Fibroblast of villous mesenchyme (primary cell): ENCODE results near the gene GMIP. TPM values are rescaled to one million over a fixed set of nuclear protein-coding genes. Genes with fewer than 3 reads are reported as not detected.

Source experiments
- DNase-seq: peaks from one replicate; pipeline ENCODE4 v3.0.0-alpha.2; 2010; ENCODE audit warnings: low read depth
- H3K4me3 ChIP-seq: 2 replicates; pipeline ENCODE4 v1.5.1; 2011; ENCODE audit warnings: low read depth, mild to moderate bottlenecking, low read length
- CTCF ChIP-seq: IDR thresholded peaks from 2 replicates; pipeline ENCODE4 v1.5.1; 2012; ENCODE audit warnings: low read depth, mild to moderate bottlenecking, low read length; ENCODE audit not compliant: insufficient read depth
- total RNA-seq: library from RNA; depleted of rRNA; stranded (reverse); fragments of >200 nt; gene quantifications from 2 replicates; pipeline ENCODE4 v1.2.3, GENCODE V29; 2012

The GMIP gene
- total RNA-seq, 1 donor, result 5.6 TPM

DNA sequence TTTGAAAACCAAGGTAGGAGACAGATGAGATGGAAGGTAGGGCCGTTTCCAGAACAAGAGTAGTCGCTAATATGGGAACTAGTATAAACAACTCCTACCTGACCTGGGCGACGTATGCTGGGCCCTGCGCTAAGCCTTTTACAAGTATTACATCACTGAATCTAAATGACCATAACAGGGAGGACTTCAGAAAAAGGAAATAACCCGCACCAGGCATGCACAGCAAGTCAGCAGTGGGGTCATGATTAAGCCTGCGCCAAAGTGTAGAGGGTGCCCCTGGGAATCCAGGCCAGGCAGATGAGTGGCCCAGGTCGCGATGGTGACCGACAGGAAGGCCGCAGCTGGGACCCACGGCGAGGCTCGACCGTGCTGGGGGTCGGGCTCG lies 19.4 kb upstream of the GMIP start:
- TF ChIP-seq CTCF, result no peak
- H3K4me3 ChIP-seq, result peak overlapping the region; percentile 97
- no peak for DNase-seq

GRCh38 chr19:19662344-19662743 lies 18.9 kb upstream of the GMIP start:
- no peak for TF ChIP-seq CTCF
- DNase-seq, result no peak
- peak overlapping the region; percentile 97 for H3K4me3 ChIP-seq

DNA sequence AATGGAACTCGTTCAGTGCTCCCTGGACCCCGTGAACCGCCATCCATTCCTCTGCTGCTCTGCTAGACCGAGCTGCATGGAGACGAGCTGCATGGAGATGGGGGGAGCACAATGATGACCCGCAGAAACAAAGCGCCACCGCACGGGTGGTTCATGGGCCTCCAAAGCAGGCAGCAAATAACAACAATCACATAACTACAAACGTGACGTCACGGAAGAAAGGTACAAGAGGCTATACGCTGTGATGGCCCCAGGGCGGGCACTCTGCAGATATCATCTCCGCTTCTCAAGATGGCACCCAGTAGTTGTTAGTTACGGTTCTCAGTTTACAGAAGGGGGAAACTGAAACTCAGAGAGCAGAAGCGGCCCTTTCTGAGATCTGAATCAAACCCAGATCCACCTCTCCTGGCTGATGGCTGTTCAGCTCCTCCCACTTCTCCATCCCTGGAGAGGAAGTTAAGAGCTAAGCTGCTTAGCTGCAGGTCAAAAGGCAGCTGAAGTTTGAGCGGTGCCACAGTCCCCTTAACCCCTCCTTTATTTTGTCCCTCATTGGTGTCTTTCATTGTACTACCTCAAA lies 18.3 kb upstream of the GMIP start:
- TF ChIP-seq CTCF, result no peak
- DNase-seq, result no peak
- no peak overlapping the region for H3K4me3 ChIP-seq

DNA sequence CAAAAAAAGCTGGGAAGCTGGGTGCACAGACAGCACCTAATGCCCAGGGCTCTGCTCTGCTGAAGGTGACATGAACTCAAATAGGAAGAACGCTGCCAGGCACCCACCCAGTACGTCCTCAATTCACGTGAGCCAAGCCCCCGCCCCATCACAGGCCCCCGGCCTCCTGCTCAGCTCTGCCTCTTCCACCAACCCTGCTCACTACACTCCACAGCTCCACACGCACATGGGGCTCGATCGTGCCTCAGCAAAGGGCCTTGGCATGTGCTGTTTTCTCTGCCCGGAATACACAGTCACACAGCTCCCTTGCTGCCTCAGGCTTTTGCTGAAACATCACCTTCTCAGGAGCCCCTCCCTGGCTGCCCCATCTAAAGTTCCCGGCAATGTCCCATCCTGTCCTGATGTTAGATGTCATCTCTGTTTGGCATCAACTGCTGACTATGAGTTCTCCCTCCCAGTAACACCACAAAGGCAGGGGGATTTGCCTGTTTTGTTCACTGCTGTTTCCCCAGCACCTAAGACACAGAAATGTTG lies 17.8 kb upstream of the GMIP start:
- H3K4me3 ChIP-seq, result no peak overlapping the region
- TF ChIP-seq CTCF, result no peak
- no peak for DNase-seq

GRCh38 chr19:19659646-19660245 lies 16.3 kb upstream of the GMIP start:
- no peak for DNase-seq
- TF ChIP-seq CTCF, result no peak
- H3K4me3 ChIP-seq, result no peak overlapping the region

DNA sequence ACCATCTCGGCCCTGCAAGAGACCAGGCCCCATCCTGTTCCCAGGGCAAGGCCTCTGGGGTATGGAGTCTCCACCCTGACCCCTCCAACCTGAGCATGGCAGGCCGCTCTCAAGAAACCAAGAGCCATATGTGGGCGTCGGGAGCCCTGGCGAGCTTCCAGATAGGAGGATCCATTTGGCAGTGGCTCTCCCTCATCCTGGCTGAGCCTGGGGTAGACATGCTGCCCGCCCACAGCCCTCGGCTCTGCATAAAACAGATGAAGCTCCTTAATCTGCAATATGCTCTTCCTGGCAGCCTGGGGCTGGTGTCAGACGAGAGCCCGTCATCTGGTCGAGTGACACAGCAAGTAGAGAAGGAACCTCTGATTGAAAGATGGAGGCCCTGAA lies 13.9 kb upstream of the GMIP start:
- TF ChIP-seq CTCF, result no peak
- DNase-seq, result no peak
- no peak overlapping the region for H3K4me3 ChIP-seq
